ENCODE data around the gene DUS2.

DUS2 gene

DNA sequence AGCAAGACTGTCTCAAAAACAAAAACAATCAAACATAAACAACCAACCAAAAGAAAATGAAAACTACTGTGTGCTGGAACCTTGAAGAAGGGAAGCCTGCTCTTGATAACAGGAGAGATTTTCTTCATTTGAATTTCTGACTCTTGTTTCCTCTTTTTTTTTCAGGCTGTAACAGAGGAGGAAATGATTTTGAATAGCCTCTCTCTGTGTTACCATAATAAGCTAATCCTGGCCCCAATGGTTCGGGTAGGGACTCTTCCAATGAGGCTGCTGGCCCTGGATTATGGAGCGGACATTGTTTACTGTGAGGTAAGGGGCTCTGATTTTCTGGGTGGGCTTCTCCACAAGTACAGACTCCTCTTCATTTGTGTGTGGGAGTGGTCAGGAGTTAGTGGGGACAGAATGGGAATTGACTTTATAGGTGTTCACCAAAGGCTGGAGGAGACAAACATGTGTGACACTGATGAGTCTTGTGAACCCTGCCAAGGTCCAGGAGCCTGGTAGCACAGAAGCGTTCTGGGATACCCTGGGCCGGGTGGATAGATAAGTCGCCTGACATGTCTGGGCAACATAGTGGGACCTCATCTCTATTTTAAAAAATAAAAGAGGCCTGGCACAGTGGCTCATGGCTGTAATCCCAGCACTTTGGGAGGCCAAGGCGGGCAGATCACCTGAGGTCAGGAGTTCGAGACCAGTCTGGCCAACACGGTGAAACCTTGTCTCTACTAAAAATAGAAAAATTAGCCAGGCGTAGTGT lies 14.9 kb downstream of the DUS2 start:
- DNase-seq (ENCODE audit: low read depth, low spot score), result no peak
- H3K4me3 ChIP-seq (ENCODE audit: low read length), result no peak overlapping the region

DNA sequence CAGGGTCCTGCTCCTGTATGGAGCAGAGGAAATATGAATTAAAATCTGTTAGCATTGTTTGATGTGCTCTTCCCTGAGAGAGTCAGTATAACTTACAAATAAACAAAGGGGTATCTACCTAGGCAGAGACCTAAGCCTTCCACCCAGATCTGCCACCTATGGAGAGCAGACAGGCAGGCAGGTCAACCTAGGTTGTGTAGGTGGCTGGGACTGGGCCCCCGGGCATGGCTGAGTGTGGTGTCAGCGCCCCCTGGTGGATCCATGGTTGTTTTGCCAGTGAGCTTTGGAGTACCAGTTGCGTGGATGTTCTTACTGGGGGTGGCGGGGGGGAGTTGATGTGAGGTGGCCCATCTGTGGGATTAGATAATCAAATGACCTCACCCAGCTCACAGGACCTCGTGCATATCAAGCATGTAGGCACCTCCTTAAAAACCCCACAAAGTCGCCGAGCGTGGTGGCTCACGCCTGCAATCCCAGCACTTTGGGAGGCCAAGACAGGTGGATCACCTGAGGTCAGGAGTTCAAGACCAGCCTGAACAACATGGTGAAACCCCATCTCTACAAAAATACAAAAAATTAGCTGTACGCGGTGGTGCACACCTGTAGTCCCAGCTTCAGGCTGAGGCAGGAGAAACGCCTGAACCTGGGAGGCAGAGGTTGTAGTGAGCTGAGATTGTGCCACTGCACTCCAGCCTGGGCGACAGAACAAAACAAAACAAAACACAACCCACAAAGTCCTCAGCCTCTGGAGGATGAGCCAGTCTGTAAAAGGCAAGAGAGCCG lies 17.6 kb downstream of the DUS2 start:
- H3K4me3 ChIP-seq (ENCODE audit: low read length), result no peak overlapping the region
- DNase-seq (ENCODE audit: low read depth, low spot score), result peak; percentile 63

DNA sequence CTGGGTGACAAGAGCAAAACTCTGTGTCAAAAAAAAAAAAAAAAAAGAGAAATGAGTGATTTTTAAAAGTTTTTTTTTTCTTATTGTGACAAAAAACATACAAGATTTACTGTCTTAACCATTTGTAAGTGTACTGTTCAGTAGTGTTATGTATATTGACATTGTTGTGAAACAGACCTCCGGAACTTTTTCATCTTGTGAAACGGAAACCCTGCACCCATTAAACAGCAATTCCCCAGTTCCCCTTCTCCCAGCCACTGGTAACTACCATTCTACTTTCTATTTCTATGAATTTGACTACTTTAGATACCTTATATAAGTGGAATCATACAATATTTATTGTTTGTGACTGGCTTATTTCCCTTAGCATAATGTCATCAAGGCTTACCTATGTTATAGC lies 18.7 kb downstream of the DUS2 start:
- DNase-seq (ENCODE audit: low read depth, low spot score), result no peak
- H3K4me3 ChIP-seq (ENCODE audit: low read length), result no peak overlapping the region

DNA sequence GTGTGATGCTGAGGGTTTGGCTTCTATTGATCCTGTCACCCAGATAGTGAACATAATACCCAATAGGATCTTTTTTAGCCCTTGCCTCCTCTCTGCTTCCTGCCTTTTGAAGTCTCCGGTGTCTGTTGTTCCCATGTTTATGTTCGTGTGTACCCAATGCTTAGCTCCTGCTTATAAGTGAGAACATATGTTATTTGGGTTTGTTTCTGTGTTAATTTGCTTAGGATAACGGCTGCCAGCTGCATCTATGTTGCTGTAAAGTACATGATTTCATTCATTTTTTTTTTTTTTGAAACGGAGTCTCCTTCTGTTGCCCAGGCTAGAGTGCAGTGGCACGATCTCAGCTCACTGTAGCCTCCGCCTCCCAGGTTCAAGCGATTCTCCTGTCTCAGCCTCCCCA lies 23.0 kb downstream of the DUS2 start:
- no peak overlapping the region for H3K4me3 ChIP-seq (ENCODE audit: low read length)
- no peak for DNase-seq (ENCODE audit: low read depth, low spot score)

DNA sequence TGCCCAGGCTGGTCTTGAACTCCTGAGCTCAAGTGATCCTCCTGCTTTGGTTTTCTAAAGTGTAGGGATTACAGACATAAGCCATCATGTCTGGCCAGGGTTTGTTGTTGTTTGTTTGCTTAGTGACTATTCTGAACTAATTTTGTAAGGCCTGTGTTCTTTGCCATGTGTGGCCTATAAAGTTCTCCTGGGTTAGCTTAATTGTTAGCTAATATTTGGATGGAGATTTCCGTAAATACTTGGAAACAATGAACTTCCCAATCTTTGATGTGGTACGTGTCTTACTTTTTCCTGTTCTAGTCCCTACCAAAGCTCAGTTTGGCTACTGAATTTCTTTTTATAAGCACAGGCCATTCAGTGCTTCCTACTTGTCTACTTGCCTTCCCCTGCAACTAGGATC lies 24.9 kb downstream of the DUS2 start:
- no peak for DNase-seq (ENCODE audit: low read depth, low spot score)
- H3K4me3 ChIP-seq (ENCODE audit: low read length), result no peak overlapping the region

DNA sequence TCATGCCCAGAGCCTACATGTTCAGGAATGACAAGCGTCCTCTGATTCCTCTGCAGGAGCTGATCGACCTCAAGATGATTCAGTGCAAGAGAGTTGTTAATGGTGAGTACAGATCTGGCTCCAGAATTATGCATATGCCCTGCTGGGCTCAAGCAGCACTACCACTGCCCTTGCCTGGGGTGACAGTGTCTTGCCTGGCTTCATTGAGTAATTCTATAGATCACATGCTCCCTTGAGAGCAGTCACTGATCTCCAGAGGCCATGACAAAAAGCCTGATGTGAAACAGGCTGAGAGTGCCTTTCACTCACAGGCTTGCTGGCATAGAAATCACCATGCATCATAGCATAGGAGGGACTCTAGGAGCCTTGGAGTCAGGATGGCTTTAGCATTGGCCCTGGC lies 26.4 kb downstream of the DUS2 start:
- H3K4me3 ChIP-seq (ENCODE audit: low read length), result no peak overlapping the region
- no peak for DNase-seq (ENCODE audit: low read depth, low spot score)

DNA sequence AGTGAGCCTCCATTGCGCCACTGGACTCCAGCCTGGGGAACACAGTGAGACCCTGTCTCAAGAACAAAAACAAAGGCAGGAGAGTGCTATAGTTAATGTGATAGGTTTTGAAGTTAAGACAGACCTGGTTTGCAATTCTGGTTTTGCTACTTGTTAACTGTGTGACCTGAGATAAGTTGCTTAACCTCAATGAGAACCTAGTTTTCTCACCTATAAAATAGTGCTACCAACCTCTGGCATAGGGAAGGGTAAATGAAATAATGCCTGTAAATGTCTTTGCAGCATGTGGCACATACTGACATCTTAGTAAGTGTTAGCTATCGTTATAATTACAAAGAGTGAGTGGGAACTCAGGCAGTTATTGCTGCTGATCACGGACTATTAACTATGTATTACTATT lies 32.3 kb downstream of the DUS2 start:
- no peak overlapping the region for H3K4me3 ChIP-seq (ENCODE audit: low read length)
- no peak for DNase-seq (ENCODE audit: low read depth, low spot score)

DNA sequence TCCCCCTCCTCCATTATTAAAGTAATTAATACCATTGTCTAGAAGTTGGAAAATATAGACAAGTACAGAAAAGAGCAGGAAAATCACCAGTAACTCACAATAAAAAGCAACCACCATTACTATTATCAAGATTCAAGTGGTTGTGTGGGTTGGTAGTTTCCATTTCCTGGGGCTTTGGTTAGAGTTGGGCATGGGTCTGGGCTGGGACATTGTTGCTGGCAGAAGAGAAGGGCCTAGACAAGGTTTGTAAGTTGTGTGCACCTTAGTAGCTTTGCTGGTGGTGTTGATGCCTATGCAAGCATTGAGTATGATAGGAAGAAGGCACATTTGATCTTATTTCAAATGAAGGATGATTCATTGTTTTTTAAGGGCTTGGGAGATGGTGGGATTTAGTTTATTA lies 36.7 kb downstream of the DUS2 start:
- no peak for DNase-seq (ENCODE audit: low read depth, low spot score)
- H3K4me3 ChIP-seq (ENCODE audit: low read length), result no peak overlapping the region

DNA sequence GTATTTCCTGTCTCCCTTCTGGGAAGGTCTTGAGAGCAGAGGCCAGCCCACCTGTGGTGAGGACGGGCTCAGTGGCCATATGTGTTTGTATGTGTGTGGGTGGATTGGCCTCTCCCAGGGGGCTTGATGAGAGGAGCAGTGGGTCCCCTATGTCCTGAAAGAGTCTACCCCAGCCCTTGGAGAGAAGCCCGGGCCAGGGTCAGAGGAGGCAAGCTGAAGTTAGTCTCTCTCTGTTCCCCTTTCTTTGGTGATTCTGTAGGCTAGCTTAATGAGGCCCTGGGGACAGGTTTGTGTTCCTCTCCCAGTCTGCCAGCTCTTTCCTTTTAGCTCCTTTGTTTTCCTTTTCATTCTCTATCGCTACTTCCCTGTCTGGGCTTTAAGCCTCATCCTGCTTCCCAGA lies 38.3 kb downstream of the DUS2 start:
- H3K4me3 ChIP-seq (ENCODE audit: low read length), result no peak overlapping the region
- no peak for DNase-seq (ENCODE audit: low read depth, low spot score)

DNA sequence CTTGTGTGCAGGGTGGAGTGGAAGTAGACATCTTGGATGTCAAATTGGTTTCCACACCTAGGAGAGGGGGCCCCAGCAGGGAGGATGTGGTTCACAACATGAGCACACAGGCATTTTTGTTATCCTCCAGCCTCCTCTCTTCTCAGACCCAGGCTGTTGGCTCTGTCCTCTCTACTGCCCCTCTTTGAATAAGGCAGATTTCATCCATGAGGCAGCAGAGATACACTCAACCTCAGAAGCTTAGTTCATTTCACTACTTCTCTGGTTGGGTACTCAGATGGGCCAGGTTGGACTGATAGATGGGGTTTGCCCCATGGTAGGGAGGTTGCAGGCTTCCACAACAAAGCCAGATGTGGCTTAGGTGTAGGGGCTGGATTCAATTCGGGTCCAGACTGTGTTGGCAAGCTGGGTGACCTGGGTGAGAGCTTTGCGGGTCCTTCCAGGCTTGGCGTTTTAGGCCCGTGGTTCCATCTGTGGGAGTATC lies 39.9 kb downstream of the DUS2 start:
- H3K4me3 ChIP-seq (ENCODE audit: low read length), result no peak overlapping the region
- peak; percentile 75 for DNase-seq (ENCODE audit: low read depth, low spot score)

DNA sequence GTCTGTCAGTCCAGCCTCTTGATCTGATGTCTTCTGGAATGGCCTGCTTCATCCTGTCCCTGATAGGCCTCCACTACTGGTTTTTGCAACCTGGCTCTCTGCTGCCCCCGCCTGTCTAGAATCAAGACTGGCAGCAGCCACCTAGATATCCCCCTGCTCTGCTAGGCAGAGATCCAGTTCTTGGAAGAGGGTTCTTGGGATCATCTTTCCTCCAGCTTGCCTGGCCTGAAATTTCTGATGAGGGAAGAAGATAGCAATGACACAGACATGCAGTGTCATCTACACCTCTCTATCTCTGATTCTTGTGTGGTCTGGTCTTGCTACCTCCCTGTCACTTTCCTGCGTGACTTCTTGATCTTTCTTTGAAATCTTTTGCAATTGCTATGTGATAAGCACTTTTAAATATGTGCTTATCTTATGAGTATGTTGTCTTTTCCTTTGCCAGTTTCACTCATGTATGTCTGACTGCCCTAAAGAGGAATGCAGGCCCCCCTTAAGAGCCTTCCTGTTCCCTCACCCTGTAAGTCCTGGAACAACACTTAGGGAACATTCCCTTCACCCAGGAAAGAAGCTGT lies 41.8 kb downstream of the DUS2 start:
- no peak overlapping the region for H3K4me3 ChIP-seq (ENCODE audit: low read length)
- DNase-seq (ENCODE audit: low read depth, low spot score), result peak; percentile 54

DNA sequence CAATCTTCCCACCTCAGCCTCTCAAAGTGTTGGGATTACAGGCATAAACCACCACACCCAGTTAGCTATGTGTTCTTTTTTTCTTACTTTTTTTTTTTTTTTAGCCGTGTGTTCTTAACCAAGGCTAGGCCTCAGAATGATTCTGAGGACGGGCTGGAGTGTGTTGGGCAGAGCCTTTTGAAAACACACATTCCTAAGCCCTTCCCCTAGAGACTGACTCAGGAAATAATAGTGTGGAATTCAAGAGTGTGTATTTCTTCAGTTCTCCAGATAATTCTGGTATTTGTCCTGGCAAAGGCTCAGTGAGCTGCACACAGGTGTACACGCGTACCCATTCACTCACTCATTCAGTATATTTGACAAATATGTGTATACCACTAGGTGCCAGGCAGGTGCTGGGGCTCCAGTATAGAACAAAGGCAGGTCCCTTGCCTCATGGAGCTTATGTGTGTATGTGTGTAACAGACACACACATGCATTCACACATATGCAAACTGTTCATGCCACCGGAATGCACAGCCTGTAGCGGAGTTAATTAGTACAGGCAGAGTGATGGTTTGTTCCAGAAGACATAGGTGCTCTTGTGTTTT lies 42.7 kb downstream of the DUS2 start:
- DNase-seq (ENCODE audit: low read depth, low spot score), result no peak
- no peak overlapping the region for H3K4me3 ChIP-seq (ENCODE audit: low read length)

DNA sequence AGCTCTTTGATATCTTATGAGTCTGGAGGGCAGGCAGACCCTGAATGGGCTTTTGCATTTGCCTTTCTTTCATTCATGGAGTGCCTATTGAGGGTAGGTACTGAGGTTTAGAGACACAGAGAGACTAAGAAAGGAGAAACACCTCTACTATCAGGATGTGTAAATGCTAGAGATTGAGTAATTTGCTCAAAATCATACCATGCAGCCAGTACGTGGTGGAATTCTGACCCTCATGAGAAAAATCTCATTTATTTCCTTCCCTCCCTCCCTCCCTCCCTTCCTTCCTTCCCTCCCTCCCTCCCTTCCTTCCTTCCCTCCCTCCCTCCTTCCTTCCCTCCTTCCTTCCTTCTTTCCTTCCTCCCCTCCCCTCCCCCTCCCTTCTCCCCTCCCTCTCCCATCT lies 43.7 kb downstream of the DUS2 start:
- no peak for DNase-seq (ENCODE audit: low read depth, low spot score)
- no peak overlapping the region for H3K4me3 ChIP-seq (ENCODE audit: low read length)

DNA sequence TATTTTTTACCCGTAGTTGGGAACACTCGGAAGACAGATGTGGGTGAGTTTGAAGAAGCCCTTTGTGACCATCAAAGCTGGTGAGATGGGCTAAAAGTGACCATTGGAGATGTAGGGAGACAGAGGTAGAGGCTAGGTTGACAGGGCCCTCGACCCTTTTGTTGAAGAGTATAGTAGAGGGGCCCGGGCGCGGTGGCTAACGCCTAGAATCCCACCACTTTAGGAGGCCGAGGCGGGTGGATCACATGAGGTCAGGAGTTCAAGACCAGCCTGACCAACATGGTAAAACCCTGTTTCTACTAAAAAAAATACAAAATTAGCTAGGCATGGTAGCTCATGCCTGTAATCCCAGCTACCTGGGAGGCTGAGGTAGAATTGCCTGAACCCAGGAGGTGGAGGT lies 45.8 kb downstream of the DUS2 start:
- no peak for DNase-seq (ENCODE audit: low read depth, low spot score)
- no peak overlapping the region for H3K4me3 ChIP-seq (ENCODE audit: low read length)

DNA sequence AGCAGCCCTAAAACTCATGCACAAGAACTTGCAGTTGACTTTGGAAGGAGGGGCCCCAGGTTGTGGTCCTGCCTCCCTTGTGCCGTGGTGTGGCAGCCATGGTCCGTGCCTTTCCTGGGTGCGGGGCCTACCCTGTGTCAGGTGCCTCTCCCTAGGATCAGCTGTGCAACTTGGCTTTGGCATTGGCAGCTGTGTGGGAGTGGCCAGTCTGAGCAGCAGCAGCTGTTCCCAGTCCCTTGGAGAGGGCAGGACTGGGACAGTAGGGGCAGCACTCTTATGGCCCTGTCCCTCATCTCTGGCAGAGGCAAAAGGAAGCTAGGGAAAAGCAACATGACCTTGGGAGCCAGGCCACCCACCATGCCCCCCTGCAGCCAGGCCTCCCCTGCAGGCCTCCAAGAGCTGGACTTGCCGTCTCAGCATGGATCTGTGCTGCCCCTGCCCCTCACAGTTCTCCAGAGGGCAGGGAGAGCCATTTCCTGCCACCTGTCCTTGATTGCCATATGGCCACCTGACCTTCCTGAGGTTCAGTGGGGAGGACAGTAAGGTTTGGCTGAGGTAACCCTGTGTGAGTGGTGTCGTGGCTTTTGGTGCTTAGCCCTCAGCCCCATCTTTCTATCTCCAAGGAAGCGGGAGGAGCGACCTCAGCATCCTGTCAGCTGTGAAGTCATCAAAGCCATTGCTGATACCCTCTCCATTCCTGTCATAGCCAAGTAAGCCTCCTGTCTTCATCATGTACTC lies 46.6 kb downstream of the DUS2 start:
- H3K4me3 ChIP-seq (ENCODE audit: low read length), result no peak overlapping the region
- peak; percentile 92 for DNase-seq (ENCODE audit: low read depth, low spot score)

DNA sequence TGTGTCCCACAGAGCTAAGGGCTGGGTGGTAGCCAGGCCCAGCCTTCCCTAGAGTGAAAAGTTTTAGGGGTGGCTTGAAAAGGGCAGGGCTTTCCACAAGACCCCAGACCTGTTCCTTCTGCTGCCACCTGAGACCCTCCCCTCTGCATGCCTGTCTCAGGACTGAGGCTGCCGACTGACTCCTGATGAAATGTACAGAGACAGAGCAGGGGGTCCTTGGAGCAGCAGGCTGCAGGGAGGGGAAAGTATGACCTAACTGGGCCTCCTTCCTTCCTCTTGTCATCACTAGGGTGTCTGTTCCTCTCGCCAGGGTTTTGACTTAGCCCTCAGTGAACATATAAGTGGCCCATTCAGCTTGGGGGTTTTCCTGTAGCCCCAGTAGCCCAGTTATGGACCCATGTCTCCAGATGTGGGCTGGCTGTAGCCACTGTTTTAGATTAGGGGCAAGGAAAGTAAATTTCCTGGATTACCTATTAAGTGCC lies 47.2 kb downstream of the DUS2 start:
- no peak overlapping the region for H3K4me3 ChIP-seq (ENCODE audit: low read length)
- no peak for DNase-seq (ENCODE audit: low read depth, low spot score)

DNA sequence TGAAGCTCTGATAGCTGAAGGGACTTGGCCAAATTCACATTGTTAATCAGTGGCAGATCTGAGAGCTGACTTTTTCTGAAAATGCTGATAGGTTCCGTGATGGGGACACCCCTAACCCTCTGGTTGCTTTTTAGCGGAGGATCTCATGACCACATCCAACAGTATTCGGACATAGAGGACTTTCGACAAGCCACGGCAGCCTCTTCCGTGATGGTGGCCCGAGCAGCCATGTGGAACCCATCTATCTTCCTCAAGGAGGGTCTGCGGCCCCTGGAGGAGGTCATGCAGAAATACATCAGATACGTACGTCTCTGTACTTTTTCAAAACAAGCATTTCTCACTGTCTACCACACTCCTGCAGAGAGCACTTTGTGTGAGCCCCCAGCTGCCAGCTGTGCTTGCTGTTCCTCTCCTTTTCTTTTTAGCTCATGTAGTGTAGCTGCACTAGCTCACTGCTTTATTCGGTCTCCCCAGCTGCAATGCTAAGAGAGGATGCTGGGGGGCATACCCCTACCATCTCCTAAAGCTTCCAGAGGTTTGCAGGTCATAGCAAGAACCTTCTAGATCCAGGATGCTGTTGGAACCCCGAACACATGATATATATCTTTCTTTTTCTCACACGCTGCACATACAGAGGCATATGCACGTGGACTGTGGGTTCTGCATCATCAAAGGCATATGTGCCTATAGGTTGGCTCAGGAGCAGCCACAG lies 47.9 kb downstream of the DUS2 start:
- H3K4me3 ChIP-seq (ENCODE audit: low read length), result no peak overlapping the region
- DNase-seq (ENCODE audit: low read depth, low spot score), result peak; percentile 63

DNA sequence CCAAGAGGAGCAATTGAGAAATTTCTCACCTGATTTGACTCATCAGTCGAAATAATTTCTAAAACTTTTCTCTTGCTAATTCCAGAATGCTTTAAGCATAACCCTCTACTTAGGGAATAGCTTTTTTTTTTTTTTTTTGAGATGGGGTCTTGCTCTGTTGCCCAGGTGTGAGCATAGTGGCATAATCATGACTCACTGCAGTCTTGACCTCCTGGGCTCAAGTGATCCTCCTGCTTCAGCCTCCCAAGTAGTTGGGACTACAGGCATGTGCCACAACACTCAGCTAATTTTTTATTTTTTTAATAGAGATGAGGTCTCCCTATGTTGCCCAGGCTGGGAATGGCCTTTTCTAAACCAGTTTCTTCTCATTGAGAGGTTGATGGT lies 48.4 kb downstream of the DUS2 start:
- H3K4me3 ChIP-seq (ENCODE audit: low read length), result no peak overlapping the region

More for the DNA sequence above, 48.4 kb downstream of the DUS2 start:
- DNase-seq (ENCODE audit: low read depth, low spot score), result no peak

Measured in Jurkat, Clone E6-1 (cell line).